Fibroblast of skin of abdomen (primary cell): Measurements from ENCODE around the gene NCAPD2.
"Not testable (repeated sequence)": the region's sequence is repeated elsewhere in the genome, so short reads cannot be mapped to it uniquely, and the experiment has no call there.

Experiments used
- DNase-seq: peaks from one replicate; pipeline ENCODE4 v3.0.0-alpha.2; 2013

Gene NCAPD2

DNA sequence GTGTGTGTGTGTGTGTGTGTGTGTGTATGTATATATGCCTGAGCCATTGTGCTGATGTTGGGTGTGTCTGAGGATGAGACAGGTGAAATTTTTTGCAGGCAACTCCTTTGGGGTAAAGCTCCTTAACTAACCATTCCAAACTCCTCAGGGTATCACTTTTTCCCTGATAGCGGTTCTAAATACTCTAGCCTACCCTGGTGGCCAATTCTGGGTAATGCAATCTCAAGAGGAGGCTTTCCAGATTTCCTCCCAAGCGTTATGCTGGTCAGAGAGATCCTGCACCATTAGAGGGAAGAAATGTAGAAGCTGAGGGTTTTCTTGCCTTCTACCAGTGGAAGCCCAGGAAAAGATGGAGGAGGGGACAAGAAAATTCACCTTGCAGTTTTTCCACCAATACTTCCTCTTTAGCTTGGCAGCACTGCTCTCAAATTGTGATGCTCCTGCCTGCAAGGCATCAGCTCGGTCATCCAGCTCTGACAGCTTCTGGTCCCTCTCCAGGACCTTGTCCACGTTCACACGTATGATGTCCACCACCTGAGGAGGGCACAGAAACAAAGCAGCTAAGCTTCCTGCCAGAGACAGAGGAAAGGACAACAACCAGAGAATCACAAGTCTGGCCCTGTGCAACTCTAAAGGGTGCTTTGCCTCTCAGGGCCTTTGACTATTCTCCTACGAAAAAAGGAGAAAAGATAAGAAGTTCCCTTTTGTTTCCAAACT is 28.3 kb upstream of the NCAPD2 start:
- peak; percentile 61 for DNase-seq

DNA sequence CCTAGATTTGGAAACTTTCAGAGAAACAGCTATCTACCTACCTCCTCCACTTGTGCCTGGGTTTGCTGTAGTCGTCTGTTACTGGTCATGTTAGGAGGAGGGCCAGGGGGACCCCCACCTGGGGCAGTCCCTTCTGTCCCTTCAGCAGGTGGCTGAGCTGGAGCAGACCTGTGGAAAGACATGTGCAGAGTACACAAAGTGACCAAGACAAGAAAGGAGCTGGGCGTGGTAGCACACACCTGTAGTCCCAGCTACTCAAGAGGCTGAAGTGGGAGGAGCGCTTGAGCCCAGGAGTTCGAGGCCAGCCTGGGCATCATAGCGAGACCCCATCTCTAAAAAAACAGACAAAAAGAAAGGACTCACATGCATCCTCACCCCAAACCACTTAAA is 27.7 kb upstream of the NCAPD2 start:
- DNase-seq: no peak

DNA sequence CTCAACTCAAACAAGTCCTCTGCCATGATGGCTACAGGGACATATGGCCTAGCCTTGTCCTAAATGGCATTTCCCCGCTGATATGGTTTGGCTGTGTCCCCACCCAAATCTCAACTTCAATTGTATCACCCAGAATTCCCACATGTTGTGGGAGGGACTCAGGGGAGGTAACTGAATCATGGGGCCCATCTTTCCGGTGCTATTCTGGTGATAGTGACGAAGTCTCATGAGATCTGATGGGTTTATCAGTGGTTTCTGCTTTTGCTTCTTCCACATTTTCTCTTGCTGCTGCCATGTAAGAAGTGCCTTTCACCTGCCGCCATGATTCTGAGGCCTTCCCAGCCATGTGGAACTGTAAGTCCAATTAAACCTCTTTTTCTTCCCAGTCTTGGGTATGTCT is 27.2 kb upstream of the NCAPD2 start:
- not testable (repeated sequence) for DNase-seq

DNA sequence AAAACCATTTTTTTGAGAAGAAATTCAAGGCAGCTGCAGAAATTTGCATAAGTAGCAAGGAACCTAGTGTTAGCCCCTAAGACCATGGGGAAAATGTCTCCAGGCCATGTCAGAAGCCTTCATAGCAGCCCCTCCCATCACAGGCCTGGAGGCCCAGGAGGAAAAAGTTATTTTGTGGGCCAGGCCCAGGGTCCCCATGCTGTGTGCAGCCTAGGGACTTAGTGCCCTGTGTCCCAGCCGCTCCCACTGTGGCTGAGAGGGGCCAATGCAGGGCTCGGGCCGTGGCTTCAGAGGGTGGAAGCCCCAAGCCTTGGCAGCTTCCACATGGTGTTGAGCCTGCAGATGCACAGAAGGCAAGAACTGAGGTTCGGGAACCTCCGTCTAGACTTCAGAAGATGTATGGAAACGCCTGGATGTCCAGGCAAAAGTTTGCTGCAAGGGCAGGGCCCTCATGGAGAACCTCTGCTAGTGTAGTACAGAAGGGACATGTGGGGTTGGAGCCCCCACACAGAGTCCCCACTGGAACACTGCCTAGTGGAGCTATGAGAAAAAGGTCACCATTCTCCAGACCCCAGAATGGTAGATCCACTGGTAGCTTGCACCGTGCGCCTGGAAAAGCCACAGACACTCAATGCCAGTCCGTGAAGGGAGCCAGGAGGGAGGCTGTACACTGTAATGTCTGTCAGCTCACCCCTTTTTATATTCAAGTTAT is 26.2 kb upstream of the NCAPD2 start:
- not testable (repeated sequence) for DNase-seq

DNA sequence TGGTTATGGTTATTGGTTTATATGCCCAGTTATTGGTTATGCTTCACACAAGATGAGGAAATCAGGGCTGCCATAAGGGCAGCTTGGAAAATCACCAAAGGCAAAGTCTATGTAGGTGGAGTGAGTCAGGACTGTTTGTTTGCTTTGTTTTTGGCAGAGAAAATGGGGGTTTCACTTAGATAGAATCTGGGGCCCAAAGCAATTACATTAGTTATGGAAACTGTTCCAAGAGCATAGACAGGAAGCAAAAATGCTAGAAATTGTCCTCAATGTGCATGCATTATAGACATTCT is 25.7 kb upstream of the NCAPD2 start:
- no peak for DNase-seq

DNA sequence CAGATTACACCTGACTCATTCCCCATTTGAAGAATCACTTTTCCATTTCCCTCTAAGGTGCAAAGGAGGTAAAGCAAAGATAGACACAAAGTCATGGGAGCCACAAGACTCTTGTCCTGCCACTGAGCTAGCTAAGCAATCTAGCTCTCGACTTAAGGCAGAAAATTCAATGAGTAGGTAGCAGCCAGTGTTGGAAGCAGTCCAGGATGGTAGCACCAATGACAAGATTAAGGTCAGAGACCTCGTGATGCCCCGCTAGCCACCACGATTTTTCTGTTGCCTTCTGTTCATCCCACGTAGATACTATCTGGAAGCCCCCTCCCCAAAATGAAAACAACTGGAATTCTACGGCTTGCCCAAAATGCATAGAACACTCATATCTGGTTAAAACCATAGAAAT is 24.8 kb upstream of the NCAPD2 start:
- DNase-seq: no peak

DNA sequence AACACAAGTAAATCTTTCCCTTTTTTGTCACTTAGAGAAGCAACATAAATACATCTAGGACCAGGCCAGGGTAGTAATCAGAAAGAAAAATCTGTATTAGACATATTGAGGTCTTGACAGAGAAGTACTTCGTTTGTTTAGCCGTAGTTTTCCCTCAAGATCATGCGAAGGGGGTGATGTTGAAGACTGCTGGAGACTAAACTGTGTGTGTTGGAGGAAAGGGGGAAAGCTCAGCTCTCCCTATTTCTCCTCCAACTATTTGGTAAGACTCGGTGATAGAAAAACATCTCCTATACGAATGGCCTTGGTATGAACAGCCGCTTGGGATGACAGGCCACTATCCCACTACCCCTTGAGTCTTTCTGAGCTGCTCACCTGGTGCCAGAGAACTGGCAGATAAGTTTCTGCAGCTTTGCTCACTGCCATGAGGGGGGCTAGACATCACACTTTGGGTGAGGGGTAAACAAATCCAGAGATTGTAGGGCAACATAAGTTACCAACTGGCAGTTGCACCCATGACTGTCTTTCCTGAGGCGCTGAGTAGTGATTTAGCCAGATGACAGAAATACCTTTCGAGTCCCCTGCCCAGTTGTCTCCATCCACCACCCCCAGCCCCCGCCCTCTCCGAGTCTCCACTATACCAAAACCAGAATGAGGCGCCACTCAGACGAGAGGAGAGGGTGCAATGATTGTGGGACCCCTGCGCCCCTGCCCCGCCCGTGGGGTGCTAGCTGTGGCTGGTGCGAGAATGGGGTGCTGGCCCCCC is 24.1 kb upstream of the NCAPD2 start:
- DNase-seq: no peak

DNA sequence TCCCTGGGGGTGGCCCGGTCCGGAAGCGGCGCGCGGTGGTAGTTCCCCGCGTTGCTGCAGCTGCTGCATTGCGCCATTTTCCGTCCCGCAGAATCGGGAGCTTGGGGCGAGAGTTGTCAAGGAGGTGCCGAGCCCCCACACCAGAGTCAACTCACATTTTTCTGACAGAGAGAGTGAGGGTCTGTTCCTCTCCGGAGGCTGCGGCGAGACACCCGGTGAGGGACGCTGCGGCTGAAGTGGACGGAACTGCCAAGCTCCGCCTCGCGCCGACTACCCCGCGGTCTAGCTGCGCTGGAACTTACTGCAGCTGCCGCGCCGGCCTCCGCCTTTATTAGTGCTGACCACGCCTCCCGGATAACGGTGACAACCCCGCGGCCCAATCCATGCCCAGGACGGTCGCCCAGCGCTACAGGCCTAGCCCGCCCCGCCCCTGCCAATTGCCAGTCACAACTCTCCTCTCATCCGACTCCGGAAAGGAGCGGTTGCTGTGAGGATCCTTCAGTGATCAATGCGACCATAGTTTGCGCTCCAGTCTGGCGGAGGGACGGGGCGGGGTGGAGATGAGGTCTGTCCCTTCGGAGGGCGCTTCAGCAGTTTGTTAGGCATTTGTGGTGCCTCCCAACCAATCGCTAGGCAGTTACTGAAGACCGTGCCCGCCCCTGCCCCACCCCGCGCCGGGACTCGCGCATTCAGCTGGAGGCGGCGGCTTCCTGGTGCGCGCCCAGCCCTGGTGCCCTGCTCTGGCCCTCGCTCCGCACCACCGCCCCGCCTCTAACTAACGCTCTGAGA is 23.3 kb upstream of the NCAPD2 start, which contains the start of gene VAMP1:
Gene VAMP1 (minus strand): TSS at position 303 of the 789 bp plus-strand sequence. CDS start 146 bp downstream, at position 157.
- peak; percentile 98 for DNase-seq

DNA sequence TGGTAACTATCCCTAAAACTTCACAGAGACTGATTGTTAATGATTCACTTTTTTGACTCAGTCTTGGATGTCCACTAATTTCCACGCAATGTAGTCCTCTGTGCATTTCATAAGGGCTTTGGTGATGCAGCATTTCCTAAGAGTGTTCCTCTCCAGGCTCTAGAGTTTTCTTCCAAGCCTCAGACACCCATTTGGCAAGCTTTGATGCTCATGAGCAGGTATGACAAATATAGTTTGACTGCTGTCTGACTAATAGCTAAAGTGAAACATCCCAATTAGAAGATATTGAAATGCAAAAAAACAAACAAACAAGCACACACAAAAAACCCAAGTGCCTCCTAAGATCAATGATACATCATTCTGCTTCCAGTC is 21.9 kb upstream of the NCAPD2 start:
- DNase-seq: no peak

DNA sequence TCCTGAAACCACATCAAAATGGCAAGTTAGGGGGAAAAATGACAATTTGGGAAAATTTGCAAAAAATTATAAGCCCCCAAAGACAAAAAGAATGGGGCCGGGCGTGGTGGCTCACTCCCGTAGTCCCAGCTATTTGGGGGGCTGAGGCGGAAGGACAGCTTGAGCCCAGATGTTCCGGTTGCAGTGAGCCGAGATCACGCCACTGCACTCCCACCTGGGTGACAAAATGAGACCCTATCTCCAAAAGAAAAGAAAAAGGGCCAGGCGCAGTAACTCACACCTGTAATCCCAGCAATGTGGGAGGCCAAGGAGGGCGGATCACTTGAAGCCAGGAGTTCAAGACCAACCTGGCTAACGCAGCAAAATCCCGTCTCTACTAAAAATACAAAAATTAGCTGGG is 21.4 kb upstream of the NCAPD2 start:
- no peak for DNase-seq

DNA sequence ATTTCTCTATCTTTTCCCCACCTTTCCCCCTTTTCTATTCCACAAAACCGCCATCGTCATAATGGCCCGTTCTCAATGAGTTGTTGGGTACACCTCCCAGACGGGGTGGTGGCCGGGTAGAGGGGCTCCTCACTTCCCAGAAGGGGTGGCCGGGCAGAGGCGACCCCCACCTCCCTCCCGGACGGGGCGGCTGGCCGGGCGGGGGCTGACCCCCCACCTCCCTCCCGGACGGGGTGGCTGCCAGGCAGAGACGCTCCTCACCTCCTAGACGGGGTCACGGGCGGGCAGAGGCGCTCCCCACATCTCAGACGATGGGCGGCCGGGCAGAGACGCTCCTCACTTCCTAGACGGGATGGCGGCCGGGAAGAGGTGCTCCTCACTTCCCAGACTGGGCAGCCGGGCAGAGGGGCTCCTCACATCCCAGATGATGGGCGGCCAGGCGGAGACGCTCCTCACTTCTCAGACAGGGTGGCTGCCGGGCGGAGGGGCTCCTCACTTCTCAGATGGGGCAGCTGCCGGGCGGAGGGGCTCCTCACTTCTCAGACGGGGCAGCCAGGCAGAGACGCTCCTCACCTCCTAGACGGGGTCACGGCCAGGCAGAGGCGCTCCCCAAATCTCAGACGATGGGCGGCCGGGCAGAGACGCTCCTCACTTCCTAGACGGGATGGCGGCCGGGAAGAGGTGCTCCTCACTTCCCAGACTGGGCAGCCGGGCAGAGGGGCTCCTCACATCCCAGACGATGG is 18.5 kb upstream of the NCAPD2 start:
- DNase-seq: not testable (repeated sequence)

DNA sequence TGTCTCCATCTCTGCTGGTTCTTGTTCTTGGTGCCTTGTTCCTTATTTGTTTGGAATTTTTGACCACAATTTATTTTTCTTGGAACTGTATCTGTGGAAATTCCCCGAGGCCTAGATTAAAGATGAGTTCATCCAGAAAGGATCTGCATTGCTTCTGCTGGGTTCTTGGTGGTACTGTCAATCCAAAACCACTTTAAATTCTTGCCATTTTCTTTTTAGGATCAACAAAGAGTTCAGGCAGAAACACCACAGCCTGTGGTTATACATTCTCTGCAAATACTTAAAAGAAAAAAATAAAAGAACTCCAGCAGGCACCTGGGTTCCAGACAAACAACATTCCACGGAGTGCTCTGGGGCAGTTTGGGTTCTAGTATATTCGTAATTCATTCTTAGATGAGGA is 17.4 kb upstream of the NCAPD2 start:
- DNase-seq: peak; percentile 73

DNA sequence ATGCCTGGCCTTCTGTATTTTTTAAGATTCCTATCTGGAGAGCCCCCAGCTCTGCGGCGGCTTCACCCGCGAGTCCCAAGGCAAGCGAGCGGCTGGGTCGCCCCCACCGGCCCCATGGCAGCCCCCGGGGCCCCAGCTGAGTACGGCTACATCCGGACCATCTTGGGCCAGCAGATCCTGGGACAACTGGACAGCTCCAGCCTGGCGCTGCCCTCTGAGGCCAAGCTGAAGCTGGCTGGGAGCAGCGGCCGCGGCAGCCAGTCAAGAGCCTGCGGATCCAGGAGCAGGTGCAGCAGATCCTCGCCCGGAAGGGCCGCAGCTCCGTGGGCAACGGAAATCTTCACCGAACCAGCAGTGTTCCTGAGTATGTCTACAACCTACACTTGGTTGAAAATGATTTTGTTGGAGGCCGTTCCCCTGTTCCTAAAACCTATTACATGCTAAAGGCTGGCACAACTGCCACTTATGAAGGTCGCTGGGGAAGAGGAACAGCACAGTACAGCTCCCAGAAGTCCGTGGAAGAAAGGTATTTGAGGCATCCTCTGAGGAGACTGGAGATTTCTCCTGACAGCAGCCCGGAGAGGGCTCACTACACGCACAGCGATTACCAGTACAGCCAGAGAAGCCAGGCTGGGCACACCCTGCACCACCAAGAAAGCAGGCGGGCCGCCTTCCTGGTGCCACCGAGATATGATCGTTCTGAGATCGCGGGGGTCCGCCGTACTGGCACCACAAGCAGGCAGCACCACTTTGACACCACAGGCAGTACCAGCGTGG is 16.1 kb upstream of the NCAPD2 start:
- DNase-seq: not testable (repeated sequence)

DNA sequence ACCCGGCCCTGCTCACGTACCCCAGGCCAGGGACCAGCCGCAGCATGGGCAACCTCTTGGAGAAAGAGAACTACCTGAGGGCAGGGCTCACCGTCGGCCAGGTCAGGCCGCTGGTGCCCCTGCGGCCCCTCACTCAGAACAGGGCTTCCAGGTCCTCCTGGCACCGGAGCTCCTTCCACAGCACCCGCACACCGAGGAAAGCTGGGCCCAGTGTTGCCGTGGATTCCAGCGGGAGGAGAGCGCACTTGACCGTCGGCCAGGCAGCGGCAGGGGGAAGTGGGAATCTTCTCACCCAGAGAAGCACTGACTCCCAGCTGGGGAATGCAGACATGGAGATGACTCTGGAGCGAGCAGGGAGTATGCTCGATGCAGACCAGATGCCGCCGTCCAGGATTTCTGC is 15.5 kb upstream of the NCAPD2 start:
- peak; percentile 79 for DNase-seq

DNA sequence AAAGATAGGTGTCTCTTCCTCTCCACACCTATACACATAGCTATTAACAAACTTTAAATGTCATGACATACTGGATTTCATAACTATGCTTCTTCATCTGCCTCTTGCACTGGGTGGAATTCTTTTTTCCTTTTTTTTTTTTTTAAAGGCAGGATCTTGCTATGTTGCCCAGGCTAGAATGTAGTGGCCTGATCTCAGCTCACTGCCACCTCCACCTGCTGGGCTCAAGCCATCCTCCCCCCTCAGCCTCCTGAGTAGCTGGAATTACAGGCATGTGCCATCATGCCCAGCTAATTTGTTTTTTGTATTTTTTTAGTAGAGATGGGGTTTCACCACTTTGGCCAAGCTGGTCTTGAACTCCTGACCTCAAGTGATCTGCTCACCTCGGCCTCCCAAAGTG is 5.7 kb upstream of the NCAPD2 start:
- DNase-seq: no peak

DNA sequence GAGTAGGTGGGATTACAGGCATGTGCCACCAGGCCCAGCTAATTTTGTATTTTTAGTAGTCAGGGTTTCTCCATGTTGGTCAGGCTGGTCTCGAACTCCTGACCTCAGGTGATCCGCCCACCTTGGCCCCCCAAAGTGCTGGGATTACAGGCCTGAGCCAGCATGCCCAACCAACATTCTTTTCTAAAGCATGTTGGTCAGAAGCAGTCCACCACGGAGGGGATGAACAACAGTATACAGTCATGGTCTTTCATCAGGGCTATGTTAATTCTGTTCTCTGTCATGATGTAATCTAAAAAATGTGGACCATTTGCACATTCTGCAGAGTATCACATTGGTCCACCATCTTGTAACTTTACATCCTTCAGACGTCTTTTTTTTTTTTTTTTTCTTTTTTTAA is 4.5 kb upstream of the NCAPD2 start:
- no peak for DNase-seq

DNA sequence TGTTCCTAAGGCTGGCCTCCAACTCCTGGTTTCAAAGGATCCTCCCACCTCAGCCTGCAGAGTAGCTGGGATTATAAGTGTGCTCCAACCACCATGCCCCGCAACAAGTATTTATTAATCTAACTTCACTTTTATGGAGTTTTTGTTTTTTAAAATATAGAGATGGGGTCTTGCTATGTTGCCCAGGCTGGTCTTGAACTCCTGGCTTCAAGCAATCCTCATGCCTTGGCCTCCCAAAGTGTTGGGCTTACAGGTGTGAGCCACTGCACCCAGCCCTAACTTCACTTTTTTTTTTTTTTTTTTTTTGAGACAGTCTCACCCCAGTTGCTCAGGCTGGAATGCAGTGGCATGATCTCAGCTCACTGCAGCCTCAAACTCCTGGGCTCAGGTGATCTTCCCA is 3.2 kb upstream of the NCAPD2 start:
- DNase-seq: not testable (repeated sequence)

DNA sequence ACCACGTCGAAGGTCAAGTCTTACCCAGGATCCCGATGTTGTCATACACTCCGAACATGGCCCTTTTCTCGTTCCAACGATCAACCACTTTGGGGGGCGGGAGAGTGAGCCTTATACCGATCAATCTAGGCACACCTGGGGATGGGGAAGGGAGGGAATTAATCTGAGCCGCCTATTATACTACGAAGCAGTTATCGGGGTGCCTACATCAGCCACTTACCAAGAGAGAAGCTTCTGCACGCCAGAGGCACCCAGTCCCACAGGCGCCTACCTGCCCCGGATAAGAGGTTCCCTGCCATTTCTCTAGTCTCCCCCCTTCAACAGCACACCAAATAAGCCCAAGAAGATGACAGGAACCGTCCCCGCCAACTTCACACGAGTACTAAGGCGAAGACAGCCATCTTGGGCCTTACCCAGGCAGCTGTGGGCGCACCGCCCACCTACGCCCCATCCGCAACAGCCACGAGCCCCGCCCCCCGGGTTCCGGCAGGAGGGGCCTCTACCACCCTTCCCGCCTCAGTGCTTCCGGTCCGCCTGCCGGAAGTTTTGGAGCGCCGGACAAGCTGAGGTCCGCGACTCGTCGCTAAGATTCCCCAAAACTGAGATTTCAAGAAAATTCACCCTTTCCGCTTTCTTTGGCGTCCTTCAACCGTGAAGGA is 935 bp upstream of the NCAPD2 start, which contains the start of gene MRPL51:
Gene MRPL51 (minus strand): TSS at position 425 of the 659 bp plus-strand sequence. CDS start 126 bp downstream, at position 299.
- DNase-seq: peak; percentile 94

DNA sequence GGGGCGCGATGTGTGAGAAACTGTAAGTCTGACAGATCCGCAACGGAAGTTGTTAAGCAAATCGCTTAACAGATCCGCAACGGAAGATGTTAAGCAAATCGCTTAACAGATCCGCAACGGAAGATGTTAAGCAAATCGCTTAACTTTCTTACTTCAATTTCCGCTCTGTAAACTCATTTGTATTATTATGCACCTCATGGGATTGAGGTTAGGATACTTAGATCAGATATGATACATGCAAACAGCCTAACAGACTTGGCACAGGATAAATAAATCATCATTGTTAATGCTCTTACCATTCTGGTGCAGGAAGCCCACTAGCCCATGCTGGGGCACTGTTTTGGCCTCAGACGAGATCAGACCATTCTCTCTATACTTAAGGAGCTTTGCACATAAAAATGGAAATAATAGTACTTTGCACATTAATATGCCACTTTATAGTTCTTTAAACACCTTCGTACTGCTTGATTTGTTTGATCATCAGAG is 399 bp downstream of the NCAPD2 start:
- DNase-seq: no peak

DNA sequence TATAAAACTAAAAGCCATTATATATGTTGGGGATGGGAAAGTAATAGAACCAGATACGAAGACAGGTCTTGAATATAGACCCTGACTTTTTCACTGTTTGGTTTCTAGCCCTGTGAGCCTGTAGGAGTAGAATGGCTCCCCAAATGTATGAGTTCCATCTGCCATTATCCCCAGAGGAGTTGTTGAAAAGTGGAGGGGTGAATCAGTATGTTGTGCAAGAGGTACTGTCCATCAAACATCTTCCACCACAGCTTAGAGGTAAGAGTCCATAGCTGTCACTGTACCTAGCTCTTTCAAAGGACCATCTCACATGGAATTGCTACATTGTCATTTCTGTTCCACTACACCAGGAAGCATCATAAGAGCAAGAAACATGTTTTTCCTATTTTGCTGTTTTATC is 1.1 kb downstream of the NCAPD2 start:
- no peak for DNase-seq
